NCI-H1694 treated with DMSO at 0.1 percent for 48 hours (cell line): Measurements from ENCODE around the gene IZUMO4.

ENCODE experiments used
- DNase-seq: peaks from one replicate; lab custom pipeline; 2025; lab: John Stamatoyannopoulos, UW

IZUMO4 gene

DNA sequence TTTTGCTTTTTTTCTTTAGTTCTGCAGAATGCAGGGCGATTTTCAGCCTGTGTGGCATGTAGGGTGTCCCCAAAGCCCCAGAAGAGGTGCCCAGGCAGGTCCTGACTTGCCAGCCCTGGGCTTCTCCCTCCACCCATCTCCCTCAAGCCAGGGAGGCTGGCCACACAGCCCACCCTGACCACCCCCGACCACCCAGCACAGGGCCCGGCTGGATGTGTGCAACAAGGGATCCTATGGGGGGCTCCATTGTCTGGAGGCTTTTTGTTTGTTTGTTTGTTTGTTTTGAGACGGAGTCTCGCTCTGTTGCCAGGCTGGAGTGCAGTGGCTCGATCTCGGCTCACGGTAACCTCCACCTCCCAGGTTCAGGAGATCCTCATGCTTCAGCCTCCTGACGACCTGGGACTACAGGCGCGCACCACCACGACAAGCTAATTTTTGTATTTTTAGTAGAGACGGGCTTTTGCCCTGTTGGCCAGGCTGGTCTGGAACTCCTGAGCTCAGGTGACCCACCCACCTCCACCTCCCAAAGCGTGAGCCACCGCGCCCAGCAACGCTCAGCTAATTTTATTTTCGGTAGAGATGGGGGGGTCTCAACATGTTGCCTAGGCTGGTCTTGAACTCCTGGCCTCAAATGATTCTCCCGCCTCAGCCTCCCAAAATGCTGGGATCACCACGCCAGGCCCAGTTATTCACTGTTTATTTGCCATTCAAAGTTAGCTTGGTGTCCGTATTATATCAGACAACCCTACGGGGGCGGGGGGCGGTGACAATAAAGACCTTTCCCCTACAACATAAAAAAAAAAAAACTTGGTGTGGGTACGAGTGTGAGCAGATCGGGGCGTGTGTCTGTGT, 37.9 kb upstream of the IZUMO4 start:
- no peak for DNase-seq

DNA sequence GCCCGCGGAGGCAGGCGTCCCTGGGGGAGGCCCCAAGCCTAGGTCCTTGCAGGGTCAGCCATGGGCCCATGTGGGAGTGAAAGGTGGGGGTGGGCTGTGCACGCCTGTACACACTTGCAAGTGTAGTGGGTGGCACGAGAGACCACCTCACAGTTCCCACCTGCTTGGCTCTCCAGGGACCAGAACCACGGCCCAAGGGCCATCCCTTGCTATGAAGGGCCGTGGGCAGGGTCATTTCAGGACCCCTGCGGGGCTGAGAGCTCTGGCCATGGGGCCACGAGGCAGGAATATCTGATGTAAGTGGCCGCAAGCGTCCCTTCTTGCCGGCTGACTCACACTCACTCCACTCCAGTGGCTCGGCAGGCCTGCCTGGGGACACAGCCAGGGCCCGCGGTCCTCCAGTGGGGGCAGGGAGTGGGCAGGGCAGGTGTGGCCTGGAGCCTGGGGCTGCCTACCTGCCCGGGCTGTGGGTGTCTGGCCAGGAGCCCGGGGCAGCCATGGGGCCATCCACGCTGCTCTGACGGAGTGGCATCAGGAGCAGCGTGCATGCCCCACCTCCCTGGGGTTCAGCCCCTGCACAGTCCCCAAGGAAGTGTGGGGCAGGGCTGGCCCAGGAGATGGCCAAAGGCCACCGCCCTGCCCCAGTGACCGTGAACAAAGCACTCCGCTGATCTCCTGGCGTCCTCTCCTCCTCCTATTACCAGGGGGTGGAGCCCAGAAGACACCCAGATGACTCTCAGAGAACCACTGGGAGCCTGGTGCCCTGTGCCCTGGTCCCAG, 37.1 kb upstream of the IZUMO4 start:
- no peak for DNase-seq

DNA sequence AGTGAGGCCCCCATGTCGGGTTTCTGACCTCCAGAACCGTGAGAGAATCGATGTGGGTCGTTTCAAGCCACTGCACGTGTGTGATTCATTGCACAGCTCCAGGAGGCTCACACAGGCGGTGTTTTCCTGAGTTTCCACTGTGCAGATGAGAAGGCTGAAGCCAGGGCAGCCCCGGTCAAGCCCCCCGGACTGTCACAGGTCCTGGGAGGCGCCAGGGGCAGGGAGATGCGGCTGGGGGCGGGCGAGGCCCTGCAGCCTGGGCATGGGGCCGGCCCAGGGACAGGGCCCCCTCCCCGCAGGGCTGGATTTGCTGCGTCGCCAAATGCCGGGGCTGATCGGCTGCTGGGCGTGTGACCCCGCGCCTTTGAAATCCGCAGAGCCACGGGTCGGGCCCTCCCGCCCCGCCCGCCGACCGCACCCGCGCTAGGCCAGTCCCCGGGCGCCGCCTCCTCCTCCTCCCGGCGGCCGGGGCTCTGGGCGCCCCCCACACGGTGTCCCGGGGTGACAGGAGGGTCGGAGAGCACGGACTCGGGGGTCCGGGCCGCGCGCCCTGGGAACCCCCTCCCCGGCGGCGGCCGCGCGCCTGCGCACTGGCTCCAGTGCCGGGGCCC, 35.7 kb upstream of the IZUMO4 start:
- no peak for DNase-seq

DNA sequence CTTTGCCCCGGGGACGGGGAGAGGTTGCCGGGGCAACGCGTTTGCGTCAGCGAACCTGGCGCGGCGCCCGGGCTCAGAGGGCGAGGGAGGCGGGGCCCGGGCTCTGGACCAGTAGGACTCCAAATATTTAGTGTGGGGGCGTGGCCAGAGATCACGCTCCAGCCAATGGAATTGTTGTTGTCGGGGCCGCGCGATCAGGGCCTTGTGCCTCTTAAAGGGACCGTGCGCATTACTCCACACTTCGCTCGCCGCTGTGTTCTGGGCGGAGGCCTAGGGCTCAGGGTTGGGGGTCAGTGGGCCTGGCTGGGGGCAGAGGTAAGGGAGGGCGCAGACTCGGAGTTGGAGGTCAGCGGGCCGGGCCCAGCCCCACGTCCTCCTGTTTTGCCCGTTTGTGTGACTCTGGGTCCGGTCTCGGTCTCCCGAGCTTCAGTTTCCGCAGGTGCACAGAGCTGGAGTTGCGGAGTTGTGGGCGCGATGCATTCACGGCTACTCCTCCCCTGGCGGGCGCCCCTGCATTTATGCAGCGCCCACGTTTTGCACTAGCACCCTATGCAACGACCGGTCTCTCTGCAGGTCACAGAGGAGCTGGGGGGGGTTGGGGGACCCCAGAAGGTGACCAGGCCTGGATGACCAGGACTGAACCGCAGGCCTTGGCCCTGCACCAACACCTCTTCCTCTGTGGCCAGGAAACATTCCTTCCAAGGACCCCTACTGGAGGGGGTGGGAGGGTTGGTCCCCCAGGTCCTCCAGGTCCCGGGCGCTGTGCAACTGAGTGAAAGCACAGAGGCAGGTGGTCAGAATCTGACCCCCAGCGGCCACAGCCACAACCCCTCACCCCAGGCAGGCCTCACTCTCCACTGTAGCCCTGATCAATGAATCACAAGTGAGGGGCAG, 35.0 kb upstream of the IZUMO4 start:
- peak; percentile 93 for DNase-seq

DNA sequence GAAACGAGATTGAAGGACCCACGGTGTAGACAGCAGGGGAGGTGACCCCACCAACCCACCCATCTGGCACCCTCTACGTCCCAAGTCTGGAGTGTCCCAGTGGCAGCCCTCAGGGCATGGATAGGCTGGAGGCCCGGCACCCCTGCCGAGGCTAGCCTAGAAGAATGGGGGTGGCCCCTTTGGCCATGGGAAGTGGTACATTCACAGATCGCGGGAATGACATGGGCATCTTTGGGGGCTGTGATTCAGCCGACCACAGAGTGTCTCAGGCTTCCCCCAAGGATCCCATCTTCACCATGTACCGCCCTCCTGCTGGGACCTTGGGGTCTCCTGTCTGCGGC, 34.4 kb upstream of the IZUMO4 start:
- no peak for DNase-seq

DNA sequence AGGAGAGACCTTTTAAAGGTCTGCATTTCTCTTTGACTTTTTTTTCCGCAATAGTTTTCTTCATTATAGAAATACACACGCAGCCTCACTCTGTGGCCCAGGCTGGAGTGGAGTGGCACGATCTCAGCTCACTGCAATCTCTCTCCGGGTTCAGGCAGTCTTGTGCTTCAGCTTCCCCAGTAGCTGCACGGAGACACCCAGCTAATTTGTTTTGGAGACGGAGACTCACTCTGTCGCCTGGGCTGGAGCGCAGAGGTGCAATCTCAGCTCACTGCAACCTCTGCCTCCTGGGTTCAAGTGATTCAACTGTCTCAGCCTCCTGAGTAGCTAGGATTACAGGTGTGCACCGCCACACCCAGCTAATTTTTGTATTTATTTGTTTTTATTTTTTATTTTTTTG, 33.9 kb upstream of the IZUMO4 start:
- DNase-seq = no peak

DNA sequence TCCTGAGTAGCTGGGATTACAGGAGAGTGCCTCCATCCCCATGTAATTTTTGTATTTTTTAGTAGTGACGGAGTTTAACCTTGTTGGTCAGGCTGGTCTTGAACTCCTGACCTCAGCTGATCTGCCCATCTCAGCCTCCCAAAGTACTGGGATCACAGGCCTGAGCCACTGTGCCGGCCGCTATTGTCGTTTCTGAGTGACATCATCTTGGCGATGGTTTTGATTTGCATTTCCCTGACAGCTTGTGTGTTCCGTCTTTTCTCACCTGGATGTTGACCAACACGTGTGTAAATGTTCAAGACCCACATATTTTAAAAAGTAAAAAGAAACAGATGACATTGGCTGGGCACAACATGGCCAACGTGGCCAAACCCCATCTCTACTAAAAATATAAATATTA, 32.9 kb upstream of the IZUMO4 start:
- no peak for DNase-seq

DNA sequence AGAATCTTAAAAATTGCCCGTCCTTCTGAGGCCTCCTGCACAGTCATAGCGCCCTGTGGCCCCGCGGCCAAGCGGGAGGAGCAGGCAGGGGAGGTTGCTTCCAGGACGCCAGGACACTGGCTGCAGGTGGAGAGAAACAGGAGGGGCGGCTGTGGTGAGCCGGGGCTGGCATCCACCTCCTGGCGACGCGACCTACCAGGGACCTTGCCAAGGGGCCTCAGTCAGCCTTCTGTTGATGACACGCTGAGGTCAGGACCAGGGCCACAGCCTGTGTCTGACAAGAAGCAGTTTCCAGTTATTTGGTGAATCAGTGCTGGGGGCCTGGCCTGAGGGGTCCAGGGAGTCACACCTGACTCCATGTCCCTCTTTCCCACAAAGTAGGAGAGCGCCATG, 32.3 kb upstream of the IZUMO4 start:
- DNase-seq = no peak

DNA sequence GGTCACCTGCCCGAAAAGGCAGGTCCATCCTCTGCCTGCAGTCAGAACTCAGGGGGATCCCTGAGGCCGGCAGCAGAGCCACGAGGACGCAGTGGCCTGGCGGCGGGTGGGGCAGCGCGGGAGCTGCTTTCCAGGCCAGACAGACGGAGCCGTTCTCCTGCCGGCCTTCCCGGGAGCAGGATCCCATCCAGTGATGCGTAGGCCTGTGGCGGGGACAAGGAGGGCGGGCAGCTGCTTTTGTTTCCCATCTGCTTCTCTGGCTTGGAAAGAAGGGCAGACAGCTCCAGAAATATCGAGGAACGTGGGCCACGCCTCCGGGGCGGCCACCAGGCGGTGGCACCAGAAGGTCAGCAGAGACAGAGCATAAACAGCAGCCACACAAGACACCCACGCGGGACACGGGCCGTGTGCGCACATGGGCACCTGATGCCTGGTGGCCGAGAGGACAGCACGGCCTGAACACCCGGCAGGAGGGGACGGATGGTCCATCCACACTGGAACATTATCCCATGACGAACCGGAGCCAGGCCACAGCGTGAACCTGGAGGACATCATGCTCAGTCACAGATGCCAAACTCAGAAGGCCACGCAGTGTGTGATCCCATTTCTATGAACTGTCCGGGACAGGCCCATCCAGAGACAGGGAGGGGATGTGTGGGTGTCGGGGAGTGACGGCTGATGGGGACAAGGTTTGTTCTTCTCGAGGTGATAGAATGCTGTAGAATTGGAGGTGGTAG, 31.8 kb upstream of the IZUMO4 start:
- DNase-seq = peak; percentile 1

DNA sequence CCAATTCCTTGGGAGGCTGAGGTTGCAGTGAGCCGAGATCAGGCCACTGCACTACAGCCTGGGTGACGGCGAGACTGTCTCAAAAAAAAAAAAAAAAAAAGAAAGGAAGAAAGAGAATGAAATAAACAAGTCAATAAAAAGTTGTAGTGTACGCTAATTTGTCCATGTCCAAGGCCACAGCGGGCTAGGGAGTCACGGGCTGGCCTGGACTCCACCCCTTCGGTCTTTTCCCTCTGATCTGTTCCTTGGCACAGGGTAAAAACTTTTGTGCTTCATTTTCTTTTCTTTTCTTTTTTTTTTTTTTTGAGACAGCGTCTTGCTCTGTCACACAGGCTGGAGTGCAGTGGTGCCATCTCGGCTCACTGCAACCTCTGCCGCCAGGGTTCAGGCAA, 26.3 kb upstream of the IZUMO4 start:
- no peak for DNase-seq

DNA sequence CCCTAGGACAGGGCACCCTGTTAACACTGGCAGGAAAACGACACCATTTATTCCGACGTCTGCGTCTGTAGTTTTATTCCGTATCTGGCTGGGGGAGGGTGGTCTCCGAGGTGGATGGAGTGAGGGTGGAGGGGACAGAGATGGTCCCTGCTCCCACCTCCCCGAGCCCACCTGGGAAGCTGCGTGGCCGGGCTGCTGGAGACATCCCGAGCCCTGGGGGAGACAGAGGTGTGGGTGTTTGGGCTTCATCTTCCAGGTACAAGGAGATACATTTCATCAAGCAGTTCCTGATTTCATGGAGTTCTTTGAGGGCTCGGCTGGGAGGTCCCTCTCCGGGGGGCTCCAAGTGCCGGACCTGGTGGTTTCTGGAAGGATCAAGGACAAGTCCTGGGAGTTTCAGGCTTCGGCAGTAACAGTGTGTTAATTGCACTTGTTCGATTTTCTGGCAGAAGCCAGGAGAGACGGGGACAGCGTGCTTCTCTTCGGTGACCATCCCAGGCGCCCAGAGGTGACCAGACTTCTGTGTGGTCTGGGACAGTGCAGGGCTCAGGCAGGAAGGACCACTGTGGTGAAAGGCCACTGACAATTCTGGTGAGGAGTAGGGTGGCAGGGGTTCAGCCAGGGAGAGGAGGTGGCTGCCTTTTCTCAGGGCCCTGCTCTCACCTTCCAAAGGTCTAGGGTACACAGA, 25.6 kb upstream of the IZUMO4 start:
- no peak for DNase-seq

DNA sequence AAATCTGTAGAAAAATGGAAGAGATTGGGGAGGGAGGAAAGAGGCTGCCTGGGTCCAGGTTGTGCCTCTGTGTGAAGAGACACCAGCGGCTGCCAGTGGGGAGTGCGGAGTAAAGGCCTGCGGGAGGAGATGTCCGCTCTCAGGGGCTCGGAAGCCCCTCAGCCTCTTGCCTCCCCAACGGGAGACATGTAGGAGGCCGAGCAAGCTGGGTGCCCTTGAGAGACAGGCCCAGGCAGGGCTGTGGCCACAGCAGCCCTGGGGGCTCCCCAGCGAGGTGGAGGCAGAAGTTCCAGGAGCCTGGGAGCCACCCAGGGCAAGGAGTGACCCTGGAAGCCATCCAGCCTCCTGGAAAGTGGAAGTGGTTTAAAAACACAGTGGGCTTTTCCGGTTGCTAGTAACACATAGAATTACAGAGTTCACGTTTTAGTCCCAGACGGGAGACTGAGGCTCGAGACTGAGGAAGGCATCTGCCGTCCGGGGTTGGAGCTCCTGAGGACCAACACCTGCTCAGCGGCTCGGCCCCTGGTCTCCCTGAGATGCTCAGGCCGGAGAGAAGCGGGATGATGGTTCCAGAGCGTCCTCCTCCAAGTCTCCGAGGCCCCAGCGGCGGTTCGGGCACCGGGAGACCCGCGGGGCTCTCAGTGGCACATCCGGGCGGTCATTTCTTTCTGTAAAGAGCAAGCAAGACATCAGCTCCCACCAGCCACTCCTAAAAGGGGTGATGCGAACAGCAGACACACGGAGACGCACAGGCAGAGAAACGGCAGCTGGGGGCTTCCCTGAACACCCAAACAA, 23.8 kb upstream of the IZUMO4 start:
- DNase-seq = no peak

DNA sequence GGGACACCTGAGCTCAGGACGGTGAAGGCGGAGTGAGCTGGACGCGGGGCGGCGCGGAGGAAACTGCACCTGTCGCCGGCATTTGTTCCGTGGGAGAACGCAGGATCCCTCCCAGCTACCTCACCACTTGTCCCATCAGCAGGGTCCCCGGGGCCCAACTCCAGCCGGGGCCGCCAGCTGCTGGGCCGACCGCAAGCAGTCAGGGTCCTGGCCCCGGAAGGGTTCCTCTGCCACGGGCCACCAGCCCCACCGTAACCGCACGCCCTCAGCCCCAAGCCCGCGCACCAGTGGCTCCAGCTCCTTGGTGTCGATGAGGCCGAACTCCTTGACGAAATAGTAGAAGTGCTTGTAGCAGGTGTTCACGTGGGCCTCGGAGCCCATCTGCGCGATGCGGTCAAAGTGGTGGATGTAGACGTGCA, 20.2 kb upstream of the IZUMO4 start:
- DNase-seq = no peak

DNA sequence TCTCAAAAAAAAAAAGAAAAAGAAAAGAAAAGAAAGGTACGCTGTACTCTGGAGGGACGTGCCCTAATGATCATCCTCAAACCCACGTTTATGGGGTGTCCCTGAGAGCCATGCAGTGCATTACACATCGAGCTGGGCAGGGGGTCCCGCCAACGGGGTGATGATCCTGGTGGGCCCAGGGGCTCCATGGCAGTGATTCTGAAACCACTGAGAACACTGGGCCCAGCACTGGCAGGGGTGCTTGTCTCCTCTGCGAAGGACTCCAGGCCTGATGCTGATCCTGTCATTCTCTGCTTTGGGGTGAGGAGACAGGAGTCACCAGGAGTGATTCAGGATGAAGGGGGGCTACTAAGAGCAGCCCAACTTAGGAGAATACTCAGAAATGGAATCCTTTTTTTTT, 19.3 kb upstream of the IZUMO4 start:
- DNase-seq = no peak

DNA sequence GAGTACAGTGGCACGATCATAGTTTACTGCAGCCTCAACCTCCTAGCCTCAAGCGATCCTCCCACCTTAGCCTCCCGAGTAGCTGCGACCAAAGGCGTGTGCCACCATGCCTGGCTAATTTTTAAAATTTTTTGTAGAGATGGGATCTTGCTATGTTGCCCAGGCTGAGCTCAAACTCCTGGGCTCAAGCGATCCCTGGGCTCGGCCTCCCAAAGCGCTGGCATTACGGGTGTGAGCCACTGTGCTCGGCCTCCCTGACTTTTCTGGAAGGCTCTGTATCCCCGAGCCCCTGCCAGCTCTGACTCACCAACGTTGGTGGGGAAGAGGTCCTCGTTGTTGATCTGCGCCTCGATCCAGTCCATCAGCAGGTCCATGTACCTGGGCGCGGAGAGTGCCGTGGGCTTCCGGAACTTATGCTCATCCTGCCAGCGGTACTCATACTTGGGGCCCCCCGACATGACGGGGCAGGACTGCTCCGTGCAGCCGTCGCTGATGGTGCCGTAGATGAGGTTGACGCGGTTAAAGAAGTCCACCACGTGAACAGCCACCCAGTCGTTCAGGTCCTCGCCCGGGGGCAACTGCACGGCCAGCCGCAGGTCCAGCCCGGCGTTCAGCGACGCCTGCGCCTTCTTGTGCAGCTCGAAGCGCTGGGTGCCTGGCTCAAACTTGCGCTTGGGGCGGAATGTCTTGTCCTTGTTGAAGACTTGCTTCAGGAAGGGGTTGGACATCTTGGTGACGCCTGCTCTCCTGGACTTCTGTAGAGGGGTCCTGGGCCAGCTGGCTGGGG, 18.7 kb upstream of the IZUMO4 start:
- no peak for DNase-seq

DNA sequence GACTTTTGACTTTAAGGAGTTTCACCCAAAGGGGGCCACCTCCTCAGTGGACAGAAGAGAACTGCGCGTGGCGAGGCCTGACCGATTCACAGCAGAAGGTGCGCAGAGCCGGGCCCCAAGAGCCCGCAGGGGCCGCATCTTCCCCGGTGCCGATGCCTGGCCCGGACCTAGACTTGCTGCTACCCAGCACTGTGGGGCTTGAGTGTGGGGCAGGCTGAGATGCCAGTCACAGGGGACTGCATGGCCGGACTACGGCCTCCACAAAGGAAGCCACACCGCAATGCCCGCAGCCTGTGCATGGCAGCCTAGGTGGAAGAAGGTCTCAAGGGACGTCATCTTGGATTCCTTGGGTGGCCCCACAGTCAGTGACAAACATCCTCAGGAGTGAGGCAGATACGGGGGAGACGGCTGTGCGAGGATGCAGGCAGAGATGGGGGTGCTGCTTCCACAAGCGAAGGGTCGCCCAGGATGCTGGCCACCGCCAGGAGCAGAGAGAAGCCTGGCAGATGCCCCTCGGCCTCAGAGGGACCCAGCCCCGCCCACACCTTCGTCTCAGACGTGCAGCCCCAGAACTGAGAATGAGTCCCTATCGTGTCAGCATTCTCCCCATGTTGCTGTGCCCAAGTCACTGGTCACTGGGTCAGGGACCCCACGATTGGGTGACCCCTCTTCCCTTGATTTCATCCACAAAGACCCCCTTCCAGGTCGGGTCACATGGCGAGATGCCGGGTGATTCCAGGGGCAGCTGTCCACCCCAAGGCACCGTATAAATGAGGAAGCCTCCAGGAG, 17.4 kb upstream of the IZUMO4 start:
- DNase-seq = no peak

DNA sequence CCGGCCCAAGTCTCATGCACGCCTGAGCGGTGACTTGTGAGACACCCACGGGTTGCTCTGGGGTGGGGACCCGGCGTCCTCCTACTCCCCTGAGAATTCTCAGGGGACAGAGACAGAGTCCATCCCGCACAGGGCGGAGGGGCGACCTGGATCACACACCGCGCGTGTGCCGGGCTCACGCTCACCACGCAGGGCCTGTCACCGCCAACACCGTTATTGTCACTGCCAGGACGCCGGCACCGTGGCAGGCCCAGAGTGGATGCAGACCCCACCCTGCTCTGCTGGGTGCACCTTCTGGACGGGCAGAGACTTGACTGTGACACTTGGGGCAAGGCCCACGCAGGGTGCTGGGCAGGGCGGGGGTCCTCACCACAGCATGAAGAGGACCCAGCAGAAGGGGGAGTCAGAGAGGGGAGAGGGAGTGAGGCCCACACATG, 16.8 kb upstream of the IZUMO4 start:
- no peak for DNase-seq

DNA sequence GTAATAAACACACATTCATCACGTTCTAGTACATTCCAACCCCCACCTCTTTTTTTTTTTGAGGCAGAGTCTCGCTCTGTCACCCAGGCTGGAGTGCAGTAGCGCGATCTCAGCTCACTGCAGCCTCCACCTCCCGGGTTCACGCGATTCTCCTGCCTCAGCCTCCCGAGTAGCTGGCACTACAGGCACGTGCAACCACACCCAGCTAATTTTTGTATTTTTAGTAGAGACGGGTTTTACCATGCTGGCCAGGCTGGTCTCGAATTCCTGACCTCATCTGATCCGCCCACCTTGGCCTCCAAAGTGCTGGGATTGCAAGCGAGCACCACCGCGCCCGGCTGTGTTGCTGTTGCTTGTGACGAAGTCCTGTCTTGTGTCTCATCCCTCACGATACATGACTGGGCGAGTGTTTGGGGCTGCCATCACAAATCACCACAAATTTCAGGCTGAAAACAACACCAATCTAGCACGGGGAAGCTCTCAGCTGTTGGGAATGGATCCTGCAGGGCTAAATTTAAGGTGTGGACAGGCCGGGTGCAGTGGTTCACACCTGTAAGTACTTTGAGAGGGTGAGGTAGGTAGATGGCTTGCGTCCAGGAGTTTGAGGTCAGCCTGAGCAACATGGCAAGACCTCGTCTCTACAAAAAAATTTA, 16.3 kb upstream of the IZUMO4 start:
- no peak for DNase-seq
